Peyer's patch (tissue), 4 donors: ENCODE measurements around the gene ADAMTS2.

ENCODE experiments used
- POLR2A ChIP-seq, 2 donors: fragments of 450-650 bp; IDR thresholded peaks; one replicate each; pipeline ENCODE4 v1.5.1; 2017; ENCODE audit warnings: antibody characterized with exemption in 2 of 2, mild to moderate bottlenecking in 2 of 2, moderate library complexity in 2 of 2
- TF ChIP-seq, protein P1 (sequence below), 6 experiments: fragments of 450-650 bp in 4 of 6; fragments of 200-600 bp in 2 of 6; sonication (generic) in 1 of 6; IDR thresholded peaks; one replicate each; pipeline ENCODE4 v1.5.1; 2017 to 2019; ENCODE audit warnings: antibody characterized with exemption in 6 of 6, mild to moderate bottlenecking in 3 of 6, moderate library complexity in 1 of 6

DNA sequence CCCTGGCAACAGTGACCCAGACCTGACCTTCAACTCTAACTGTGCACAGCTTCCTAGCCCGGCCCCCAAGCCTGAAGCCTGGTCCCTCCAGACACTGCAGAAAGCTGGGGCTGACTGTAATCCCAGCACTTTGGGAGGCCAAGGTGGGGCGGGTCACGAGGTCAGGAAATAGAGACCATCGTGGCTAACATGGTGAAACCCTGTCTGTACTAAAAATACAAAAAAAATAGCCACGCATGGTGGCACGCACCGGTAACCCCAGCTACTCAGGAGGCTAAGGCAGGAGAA lies 35.9 kb downstream of the ADAMTS2 start:
- TF ChIP-seq POLR2A (IDR thresholded peaks at IDR 0.05): no peak
- TF ChIP-seq, protein P1, sequence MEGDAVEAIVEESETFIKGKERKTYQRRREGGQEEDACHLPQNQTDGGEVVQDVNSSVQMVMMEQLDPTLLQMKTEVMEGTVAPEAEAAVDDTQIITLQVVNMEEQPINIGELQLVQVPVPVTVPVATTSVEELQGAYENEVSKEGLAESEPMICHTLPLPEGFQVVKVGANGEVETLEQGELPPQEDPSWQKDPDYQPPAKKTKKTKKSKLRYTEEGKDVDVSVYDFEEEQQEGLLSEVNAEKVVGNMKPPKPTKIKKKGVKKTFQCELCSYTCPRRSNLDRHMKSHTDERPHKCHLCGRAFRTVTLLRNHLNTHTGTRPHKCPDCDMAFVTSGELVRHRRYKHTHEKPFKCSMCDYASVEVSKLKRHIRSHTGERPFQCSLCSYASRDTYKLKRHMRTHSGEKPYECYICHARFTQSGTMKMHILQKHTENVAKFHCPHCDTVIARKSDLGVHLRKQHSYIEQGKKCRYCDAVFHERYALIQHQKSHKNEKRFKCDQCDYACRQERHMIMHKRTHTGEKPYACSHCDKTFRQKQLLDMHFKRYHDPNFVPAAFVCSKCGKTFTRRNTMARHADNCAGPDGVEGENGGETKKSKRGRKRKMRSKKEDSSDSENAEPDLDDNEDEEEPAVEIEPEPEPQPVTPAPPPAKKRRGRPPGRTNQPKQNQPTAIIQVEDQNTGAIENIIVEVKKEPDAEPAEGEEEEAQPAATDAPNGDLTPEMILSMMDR (IDR thresholded peaks at IDR 0.05): no peak
